Measurements from ENCODE around the gene PITPNC1. TPM values are rescaled to one million over a fixed set of nuclear protein-coding genes. Genes with fewer than 3 reads are reported as not detected.

The PITPNC1 gene
- total and polyA plus RNA-seq, 12 donors: 6.6 to 28.0 (median 11.5) TPM

DNA sequence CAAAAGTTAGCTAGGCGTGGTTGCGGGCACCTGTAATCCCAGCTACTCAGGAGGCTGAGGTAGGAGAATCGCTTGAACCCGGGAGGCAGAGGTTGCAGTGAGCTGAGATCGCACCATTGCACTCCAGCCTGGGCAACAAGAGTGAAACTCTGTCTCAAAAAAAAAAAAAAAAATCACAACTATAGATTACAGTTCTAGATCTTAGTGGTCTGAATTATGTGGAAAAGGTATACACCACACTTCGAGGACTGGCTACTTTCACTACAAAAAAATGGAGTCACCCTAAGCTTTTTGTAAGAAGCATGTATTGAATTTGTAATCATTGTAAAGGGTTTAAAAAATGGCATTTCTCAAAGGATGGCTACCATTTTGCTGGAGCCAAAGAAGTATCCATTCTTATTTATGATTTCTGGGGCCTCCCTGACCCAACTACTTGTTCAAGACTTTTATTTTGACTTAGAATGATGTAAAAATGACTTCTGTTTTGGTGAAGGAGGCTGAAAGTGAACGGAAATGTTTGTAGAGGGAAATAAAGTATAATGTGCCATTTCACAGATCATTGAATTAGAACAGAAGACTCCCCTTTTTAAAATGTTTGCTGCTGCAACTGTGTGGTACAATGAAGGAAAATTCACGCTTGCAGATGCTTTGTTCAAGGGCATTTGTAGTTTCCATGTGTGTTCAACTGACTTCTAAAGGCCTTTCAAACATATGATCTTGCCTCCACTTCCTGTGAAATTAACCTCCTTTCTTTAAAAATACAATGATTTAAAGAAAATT lies 303.6 kb downstream of the PITPNC1 start:
- no peak for TF ChIP-seq CTCF (IDR thresholded peaks at IDR 0.05)
- Histone ChIP-seq H3K4me3 (no peak overlapping the region), H3K27ac (no peak overlapping the region), H3K27me3 (no peaks in the 10 kb centered on the region), H3K4me1 (peaks cover 0 to 16% (median 8%) of the 10 kb centered on the region in 9 donors), H3K36me3 (peaks cover 0 to 36% (median 0%) of the 10 kb centered on the region in 9 donors), H3K9me3 (no peaks in the 10 kb centered on the region)
- WGBS, 2 donors: 97 to 98% methylated on average over 7 to 8 of the region's 8 CpGs
- no peak for ATAC-seq
- DNase-seq: no peak
- intact Hi-C loops (cut with DNase I): loop anchor here in 4 of 10 donors (10.0 kb wide), 4 partner anchors 46 to 966 kb away; no protein-coding TSS in a partner anchor

DNA sequence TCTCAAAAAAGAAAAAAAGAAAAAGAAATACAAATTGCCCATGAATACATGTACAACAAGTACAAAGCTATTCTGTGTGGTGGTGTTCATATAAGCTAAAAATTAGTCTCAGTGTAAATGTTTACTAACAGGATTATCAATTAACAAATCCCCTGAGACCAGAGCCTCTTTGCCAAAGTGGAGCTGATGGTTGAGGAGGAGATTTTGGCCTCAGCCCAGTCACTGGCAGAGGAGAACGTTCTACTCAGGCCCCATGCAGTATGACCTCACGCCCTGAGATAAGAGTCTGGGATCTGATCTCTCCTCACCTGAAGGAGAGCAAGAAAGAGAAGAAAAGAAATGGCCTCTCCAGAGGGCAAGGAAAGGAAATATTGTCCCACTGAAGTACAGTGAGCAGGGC lies 305.1 kb downstream of the PITPNC1 start:
- Histone ChIP-seq H3K4me3 (no peak overlapping the region), H3K27me3 (no peaks in the 10 kb centered on the region), H3K4me1 (peaks cover 0 to under 1% (median 0%) of the 10 kb centered on the region in 9 donors), H3K27ac (no peak overlapping the region), H3K9me3 (no peaks in the 10 kb centered on the region), H3K36me3 (peaks cover 0 to 28% (median 0%) of the 10 kb centered on the region in 9 donors)
- intact Hi-C loops (cut with DNase I): loop anchor here in 4 of 10 donors (10.0 kb wide), 4 partner anchors 47 to 967 kb away; no protein-coding TSS in a partner anchor
- no peak for DNase-seq
- 39 to 45% methylated on average over 2 of the region's 2 CpGs for WGBS, 2 donors
- ATAC-seq: no peak
- no peak for TF ChIP-seq CTCF (IDR thresholded peaks at IDR 0.05)

DNA sequence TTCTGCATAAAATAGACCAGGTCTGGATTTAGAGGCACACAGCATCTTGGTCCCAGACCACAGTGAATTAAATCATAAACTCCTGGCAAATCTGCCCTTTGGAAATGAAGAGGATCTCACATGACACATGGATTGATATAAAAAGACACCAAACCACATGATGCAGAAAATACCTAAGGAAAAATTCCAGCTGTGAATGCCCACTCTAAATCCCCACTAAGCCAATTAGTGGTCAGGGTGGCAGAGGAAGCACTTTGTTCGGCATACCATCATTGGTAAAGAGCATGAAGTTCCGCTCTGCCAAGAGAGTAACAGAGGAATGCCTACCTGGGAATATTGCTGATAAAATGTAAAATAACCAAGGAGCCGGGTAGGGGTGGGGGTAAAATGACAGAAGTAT lies 308.3 kb downstream of the PITPNC1 start:
- no peak for TF ChIP-seq CTCF (IDR thresholded peaks at IDR 0.05)
- intact Hi-C loops (cut with DNase I): loop anchor here in 7 of 10 donors (5.0 to 10.0 kb wide), 6 partner anchors 51 to 971 kb away; partner anchors contain the start of gene PITPNC1 (in 2 of the 7)

GRCh38 chr17:67686241-67686640 lies 309.2 kb downstream of the PITPNC1 start:
- Histone ChIP-seq H3K4me1 (peaks cover 0 to 16% (median 0%) of the 10 kb centered on the region in 9 donors), H3K27me3 (no peaks in the 10 kb centered on the region), H3K4me3 (no peak overlapping the region), H3K9me3 (no peaks in the 10 kb centered on the region), H3K27ac (no peak overlapping the region), H3K36me3 (peaks cover 0 to 10% (median 0%) of the 10 kb centered on the region in 9 donors)
- ATAC-seq (no peak), DNase-seq (no peak)
- 87 to 88% methylated on average over 2 of the region's 2 CpGs for WGBS, 2 donors
- intact Hi-C loops (cut with DNase I): loop anchor here in 7 of 10 donors (5.0 to 10.0 kb wide), 6 partner anchors 51 to 971 kb away; partner anchors contain the start of gene PITPNC1 (in 2 of the 7)
- TF ChIP-seq CTCF (IDR thresholded peaks at IDR 0.05): no peak

More for the DNA sequence above, 308.3 kb downstream of the PITPNC1 start:
- no peak overlapping the region for H3K4me3 ChIP-seq
- H3K9me3 ChIP-seq: no peaks in the 10 kb centered on the region
- DNase-seq: no peak
- no peak for ATAC-seq
- H3K4me1 ChIP-seq: peaks cover 0 to 16% (median 0%) of the 10 kb centered on the region in 9 donors
- no peak overlapping the region for H3K27ac ChIP-seq
- 83 to 95% methylated on average over 3 of the region's 3 CpGs for WGBS, 2 donors
- no peaks in the 10 kb centered on the region for H3K27me3 ChIP-seq
- H3K36me3 ChIP-seq: peaks cover 0 to 10% (median 0%) of the 10 kb centered on the region in 9 donors
